ENCODE measurements around the gene SDF2.

GRCh38 chr17:28707339-28707720 is 45.6 kb upstream of the SDF2 start:
- no peak for TF ChIP-seq ARNT (IDR thresholded peaks at IDR 0.05)
- TF ChIP-seq FOXM1 (IDR thresholded peaks at IDR 0.05; ENCODE audit: borderline replicate concordance): no peak
- no peak for TF ChIP-seq LEF1 (IDR thresholded peaks at IDR 0.05; ENCODE audit: borderline replicate concordance)
- TF ChIP-seq L3MBTL2 (conservative IDR thresholded peaks at IDR 0.05): no peak
- no peak for TF ChIP-seq TARDBP (IDR thresholded peaks at IDR 0.05)
- no peak for TF ChIP-seq SP1 (IDR thresholded peaks at IDR 0.05)
- TF ChIP-seq FOXK2 (IDR thresholded peaks at IDR 0.05): no peak

Data from HEK293T (cell line).